IMR-90 (cell line): ENCODE measurements around the gene ME3. TPM values are rescaled to one million over a fixed set of nuclear protein-coding genes. Genes with fewer than 3 reads are reported as not detected.

Experiments
- ATAC-seq: fragments of 200-7000 bp; cut with Tn5 transposase; 2 replicates; pipeline ENCODE4 v1.9.1; 2020; ENCODE audit warnings: low read depth, mild to moderate bottlenecking, moderate library complexity
- BruUV-seq: library from RNA; stranded (reverse); fragments of 400-500 nt; replicated peaks from 2 replicates; lab custom pipeline; 2021; lab: Mats Ljungman, UMichigan
- CTCF ChIA-PET: fragments of 300-600 bp; formaldehyde crosslinking; extraction: SDS; loops from one replicate; lab custom pipeline; 2021; ENCODE audit warnings: antibody characterized with exemption; lab: Yijun Ruan, JAX
- POLR2A ChIA-PET: fragments of 300-600 bp; sonication (Branson Sonifier 250); formaldehyde crosslinking; loops from one replicate; lab custom pipeline; 2022; ENCODE audit warnings: antibody characterized with exemption; ENCODE audit not compliant: unreplicated experiment; lab: Charles Lee
- DNase-seq: peaks from one replicate; pipeline ENCODE4 v3.0.0; 2013
- H2AFZ ChIP-seq: replicated peaks from 2 replicates; pipeline ENCODE3; 2013; ENCODE audit warnings: low read length, mild to moderate bottlenecking; ENCODE audit not compliant: poor library complexity
- H2AK5ac ChIP-seq: 2 replicates; pipeline ENCODE4 v1.6.1; 2013; ENCODE audit warnings: low read depth, low read length, inconsistent platforms
- H2AK9ac ChIP-seq: replicated peaks from 2 replicates; pipeline ENCODE3; 2013; ENCODE audit warnings: mild to moderate bottlenecking, low read depth, low read length, moderate library complexity; ENCODE audit not compliant: poor library complexity
- H2BK120ac ChIP-seq: 2 replicates; pipeline ENCODE4 v1.6.1; 2013; ENCODE audit warnings: low read depth, low read length, inconsistent platforms
- H2BK15ac ChIP-seq: 3 replicates; pipeline ENCODE4 v1.6.1; 2013; ENCODE audit warnings: low read depth, low read length, inconsistent platforms
- H2BK20ac ChIP-seq: 2 replicates; pipeline ENCODE4 v1.6.1; 2013; ENCODE audit warnings: low read depth, mild to moderate bottlenecking, inconsistent platforms, low read length, moderate library complexity
- H2BK5ac ChIP-seq: 2 replicates; pipeline ENCODE4 v1.6.1; 2013; ENCODE audit warnings: mild to moderate bottlenecking, low read depth, low read length, inconsistent platforms; ENCODE audit not compliant: poor library complexity, severe bottlenecking
- H3K14ac ChIP-seq: replicated peaks from 2 replicates; pipeline ENCODE4 v1.6.1; 2013; ENCODE audit warnings: low read depth, low read length, inconsistent platforms
- H3K18ac ChIP-seq: 2 replicates; pipeline ENCODE4 v1.6.1; 2013; ENCODE audit warnings: low read depth, low read length, control low read depth
- H3K23ac ChIP-seq: 2 replicates; pipeline ENCODE4 v1.6.1; 2013; ENCODE audit warnings: low read depth, low read length, inconsistent platforms
- H3K27ac ChIP-seq: 2 replicates; pipeline ENCODE4 v1.5.1; 2013; ENCODE audit warnings: mild to moderate bottlenecking, control low read depth, low read length; ENCODE audit not compliant: insufficient read depth
- H3K27me3 ChIP-seq: 2 replicates; pipeline ENCODE4 v1.6.1; 2013; ENCODE audit warnings: low read length; ENCODE audit not compliant: control insufficient read depth, insufficient read depth
- H3K36me3 ChIP-seq: 2 replicates; pipeline ENCODE4 v1.6.1; 2013; ENCODE audit warnings: low read length, mixed read lengths; ENCODE audit not compliant: control insufficient read depth, insufficient read depth
- H3K4ac ChIP-seq: 2 replicates; pipeline ENCODE4 v1.6.1; 2013; ENCODE audit warnings: low read depth, low read length, inconsistent platforms
- H3K4me1 ChIP-seq: 2 replicates; pipeline ENCODE4 v1.6.1; 2013; ENCODE audit warnings: low read length, mixed read lengths; ENCODE audit not compliant: control insufficient read depth, insufficient read depth
- H3K4me2 ChIP-seq: 2 replicates; pipeline ENCODE4 v1.6.1; 2013; ENCODE audit warnings: low read depth, mild to moderate bottlenecking, control low read depth, low read length, moderate library complexity
- H3K4me3 ChIP-seq: 2 replicates; pipeline ENCODE4 v1.5.1; 2013; ENCODE audit warnings: low read depth, mild to moderate bottlenecking, control low read depth, low read length, moderate library complexity; ENCODE audit not compliant: insufficient read depth
- H3K56ac ChIP-seq: 2 replicates; pipeline ENCODE4 v1.6.1; 2013; ENCODE audit warnings: low read length, inconsistent platforms; ENCODE audit not compliant: insufficient read depth; ENCODE audit errors: extremely low read depth
- H3K79me1 ChIP-seq, 2 experiments: 2 replicates each; pipeline ENCODE4 v1.6.1; 2013; ENCODE audit warnings: low read length in 2 of 2, inconsistent platforms in 1 of 2, low read depth in 1 of 2
- H3K9ac ChIP-seq: 2 replicates; pipeline ENCODE4 v1.6.1; 2013; ENCODE audit warnings: low read depth, low read length, control low read depth
- H3K9me1 ChIP-seq: 2 replicates; pipeline ENCODE4 v1.6.1; 2013; ENCODE audit warnings: low read length, inconsistent platforms; ENCODE audit not compliant: insufficient read depth
- H3K9me3 ChIP-seq: 2 replicates; pipeline ENCODE4 v1.6.1; 2013; ENCODE audit warnings: low read length; ENCODE audit not compliant: control insufficient read depth, insufficient read depth
- H4K20me1 ChIP-seq: 2 replicates; pipeline ENCODE4 v1.6.1; 2013; ENCODE audit warnings: low read length, inconsistent platforms; ENCODE audit not compliant: insufficient read depth
- H4K5ac ChIP-seq: 2 replicates; pipeline ENCODE4 v1.6.1; 2013; ENCODE audit warnings: mild to moderate bottlenecking, low read depth, low read length, control low read depth
- H4K8ac ChIP-seq, 2 experiments: 2 replicates each; pipeline ENCODE4 v1.6.1; 2013; ENCODE audit warnings: low read depth in 2 of 2, low read length in 2 of 2, control low read depth in 1 of 2, inconsistent platforms in 1 of 2
- H4K91ac ChIP-seq: 2 replicates; pipeline ENCODE4 v1.6.1; 2013; ENCODE audit warnings: low read depth, low read length, inconsistent platforms; ENCODE audit not compliant: insufficient read depth
- BHLHE40 ChIP-seq: fragments of 150-350 bp; IDR thresholded peaks from 2 replicates; pipeline ENCODE4 v1.6.1; 2016; ENCODE audit warnings: mild to moderate bottlenecking, low read depth, low read length
- CEBPB ChIP-seq: IDR thresholded peaks from 2 replicates; pipeline ENCODE4 v1.6.1; 2012; ENCODE audit warnings: low read depth, low read length, improper control_type of control experiment
- MAFK ChIP-seq: IDR thresholded peaks from 2 replicates; pipeline ENCODE4 v1.6.1; 2012; ENCODE audit warnings: low read depth, low read length, improper control_type of control experiment
- WGBS, 2 experiments: methylation state at CpG; one replicate each; pipeline versions ENCODE4 v1.1.5 to v1.1.7; 2013; ENCODE audit warnings: missing lambda C conversion rate in 2 of 2; ENCODE audit not compliant: insufficient read length in 1 of 2; ENCODE audit errors: extremely low coverage in 2 of 2; 5-methylcytosine and 5-hydroxymethylcytosine counted together
- dilution Hi-C: fragments of 300-500 bp; cut with HindIII; formaldehyde crosslinking; loops from one replicate; pipeline ENCODE4 v1.14.3; 2018; ENCODE audit warnings: low sequenced_read_pairs; ENCODE audit not compliant: unreplicated experiment
- in situ Hi-C: fragments of 300-500 bp; cut with MboI; formaldehyde crosslinking; loops from 3 replicates; pipeline ENCODE4 v1.14.3; 2019; ENCODE audit warnings: low sequenced_read_pairs, inconsistent platforms, mixed read lengths
- intact Hi-C: fragments of 100-400 bp; cut with micrococcal nuclease; formaldehyde crosslinking; loops from 2 replicates; pipeline ENCODE4 v1.10.0; 2022
- polyA plus RNA-seq, 3 experiments: library from polyadenylated mRNA; depleted of rRNA; stranded (reverse); fragments of >200 nt; gene quantifications; 2 replicates each; pipeline ENCODE4 v1.2.3, GENCODE V29; 2012; ENCODE audit warnings: low replicate concordance in 1 of 3
- total RNA-seq: library from RNA; depleted of rRNA; stranded (reverse); fragments of >200 nt; gene quantifications from 2 replicates; pipeline ENCODE4 v1.2.3, GENCODE V29; 2012

Gene ME3
- total and polyA plus RNA-seq, 2 of the 4 experiments (the other 2 are of a cell fraction), result 7.8 to 9.0 TPM

GRCh38 chr11:86519064-86519911 is 153.1 kb downstream of the ME3 start:
- H3K27me3 ChIP-seq, result no peaks in the 10 kb centered on the region
- peak; percentile 95 for DNase-seq
- no peaks in the 10 kb centered on the region for H4K20me1 ChIP-seq
- H4K5ac ChIP-seq, result peak overlapping the region; percentile 70
- peak overlapping the region; percentile 95 for H2AK5ac ChIP-seq
- TF ChIP-seq MAFK (peak; percentile 8; the same call in 1 of the 2 replicates), BHLHE40 (no peak; the same call in 1 of the 2 replicates), CEBPB (peak; percentile 73)
- ChIA-PET CTCF (interaction anchor here (0.6 to 1.5 kb wide), 2 partner anchors 26 to 46 kb away, joined by 3 to 4 read pairs; no protein-coding TSS in a partner anchor), POLR2A (interaction anchor here (0.9 kb wide), 1 partner anchor 121 kb away, joined by 12 read pairs; no protein-coding TSS in a partner anchor)
- peak; percentile 73 for ATAC-seq
- peak overlapping the region; percentile 74 for H3K27ac ChIP-seq
- peak overlapping the region; percentile 19; the same call in 1 of the 2 replicates for H3K9ac ChIP-seq
- no peaks in the 10 kb centered on the region for H3K9me3 ChIP-seq
- peak overlapping the region; percentile 54 for H3K56ac ChIP-seq
- no peak overlapping the region for H2AK9ac ChIP-seq
- no TSS peak for BruUV-seq
- H3K18ac ChIP-seq, result peak overlapping the region; percentile 88
- peak overlapping the region; percentile 75 to 80 for H4K8ac ChIP-seq
- H3K23ac ChIP-seq, result peak overlapping the region; percentile 81; the same call in 1 of the 2 replicates
- H3K4me2 ChIP-seq, result peak overlapping the region; percentile 61
- no peak overlapping the region for H2AFZ ChIP-seq
- H3K79me1 ChIP-seq, result peaks cover 0 to 3% of the 10 kb centered on the region in 2 experiments; a peak in 1 of 4 replicates
- H2BK120ac ChIP-seq, result peak overlapping the region; percentile 89
- WGBS, 2 experiments, result no CpG with 5 or more reads among the region's 5 CpGs
- no peaks in the 10 kb centered on the region for H3K36me3 ChIP-seq
- H2BK15ac ChIP-seq, result peak overlapping the region; percentile 95
- H2BK5ac ChIP-seq, result peak overlapping the region; percentile 73
- in situ Hi-C loops, result no loop called here
- H3K4ac ChIP-seq, result peak overlapping the region; percentile 93
- dilution Hi-C loops, result no loop called here
- H3K9me1 ChIP-seq, result peaks cover 9% of the 10 kb centered on the region
- peak overlapping the region; percentile 93 for H4K91ac ChIP-seq
- H3K4me3 ChIP-seq, result no peak overlapping the region
- peak overlapping the region; percentile 68 for H3K14ac ChIP-seq
- intact Hi-C loops, result loop anchor here (5.0 kb wide), 1 partner anchor 57 kb away; no protein-coding TSS in a partner anchor
- H2BK20ac ChIP-seq, result peak overlapping the region; percentile 92
- H3K4me1 ChIP-seq, result peaks cover 23% of the 10 kb centered on the region
